Glutamatergic neuron (in vitro differentiated cells): Measurements from ENCODE around the gene ARMH1. TPM values are rescaled to one million over a fixed set of nuclear protein-coding genes. Genes with fewer than 3 reads are reported as not detected.

Experiments used
- DNase-seq: peaks from one replicate; pipeline ENCODE4 v3.0.0; 2022
- H3K27ac Mint-ChIP-seq: one replicate; pipeline ENCODE4 v1.8.0; 2020; ENCODE audit warnings: mild to moderate bottlenecking, mixed read lengths, inconsistent platforms; ENCODE audit not compliant: unreplicated experiment
- H3K27me3 Mint-ChIP-seq: one replicate; pipeline ENCODE4 v1.8.0; 2020; ENCODE audit warnings: mild to moderate bottlenecking, moderate library complexity, mixed read lengths, inconsistent platforms; ENCODE audit not compliant: unreplicated experiment
- H3K36me3 Mint-ChIP-seq: one replicate; pipeline ENCODE4 v1.8.0; 2020; ENCODE audit warnings: mild to moderate bottlenecking, mixed read lengths, inconsistent platforms; ENCODE audit not compliant: unreplicated experiment
- H3K4me1 Mint-ChIP-seq: one replicate; pipeline ENCODE4 v1.8.0; 2020; ENCODE audit warnings: mild to moderate bottlenecking, low read depth, mixed read lengths, inconsistent platforms; ENCODE audit not compliant: unreplicated experiment
- H3K4me3 Mint-ChIP-seq: one replicate; pipeline ENCODE4 v1.8.0; 2020; ENCODE audit warnings: mild to moderate bottlenecking, mixed read lengths, inconsistent platforms; ENCODE audit not compliant: unreplicated experiment
- H3K9me3 Mint-ChIP-seq: one replicate; pipeline ENCODE4 v1.8.0; 2020; ENCODE audit warnings: mild to moderate bottlenecking, moderate library complexity, mixed read lengths, inconsistent platforms; ENCODE audit not compliant: unreplicated experiment
- total RNA-seq: library from RNA; stranded (reverse); fragmentation: NEBNext Ultra II Directional; extraction: Animal tissue kit (Norgen Biotek cat#: 25700); gene quantifications from one replicate; pipeline ENCODE4 v1.2.1, GENCODE V29; 2021; ENCODE audit not compliant: unreplicated experiment
- TF ChIP-seq, protein P1 (sequence below): fragments of 200-600 bp; sonication (generic); IDR thresholded peaks from one replicate; pipeline ENCODE4 v1.5.0; 2021; ENCODE audit not compliant: partially characterized antibody, unreplicated experiment

ARMH1 gene
- total RNA-seq, 1 donor from 2014 or later, result 4.9 TPM

DNA sequence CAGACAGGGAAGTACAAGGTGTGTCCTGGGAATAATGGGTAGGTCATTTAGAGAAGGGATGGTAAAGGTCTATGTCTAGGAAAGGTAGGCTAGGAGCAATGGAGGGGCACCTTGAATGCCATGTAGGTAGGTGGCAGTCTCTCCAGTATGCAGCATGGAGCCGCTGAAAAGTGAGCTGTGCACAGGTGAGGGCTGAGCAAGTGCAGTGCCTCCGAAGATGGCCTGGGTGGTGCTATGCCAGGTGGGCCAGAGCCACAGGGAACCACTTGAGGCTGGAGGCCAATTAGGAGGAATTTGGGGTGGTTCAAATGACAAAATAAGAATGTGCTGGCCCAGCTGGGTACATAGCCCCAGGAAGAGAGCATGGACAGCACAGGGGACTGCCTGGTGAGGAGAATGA lies 31.4 kb downstream of the ARMH1 start:
- no peak overlapping the region for H3K4me3 Mint-ChIP-seq
- TF ChIP-seq, protein P1, sequence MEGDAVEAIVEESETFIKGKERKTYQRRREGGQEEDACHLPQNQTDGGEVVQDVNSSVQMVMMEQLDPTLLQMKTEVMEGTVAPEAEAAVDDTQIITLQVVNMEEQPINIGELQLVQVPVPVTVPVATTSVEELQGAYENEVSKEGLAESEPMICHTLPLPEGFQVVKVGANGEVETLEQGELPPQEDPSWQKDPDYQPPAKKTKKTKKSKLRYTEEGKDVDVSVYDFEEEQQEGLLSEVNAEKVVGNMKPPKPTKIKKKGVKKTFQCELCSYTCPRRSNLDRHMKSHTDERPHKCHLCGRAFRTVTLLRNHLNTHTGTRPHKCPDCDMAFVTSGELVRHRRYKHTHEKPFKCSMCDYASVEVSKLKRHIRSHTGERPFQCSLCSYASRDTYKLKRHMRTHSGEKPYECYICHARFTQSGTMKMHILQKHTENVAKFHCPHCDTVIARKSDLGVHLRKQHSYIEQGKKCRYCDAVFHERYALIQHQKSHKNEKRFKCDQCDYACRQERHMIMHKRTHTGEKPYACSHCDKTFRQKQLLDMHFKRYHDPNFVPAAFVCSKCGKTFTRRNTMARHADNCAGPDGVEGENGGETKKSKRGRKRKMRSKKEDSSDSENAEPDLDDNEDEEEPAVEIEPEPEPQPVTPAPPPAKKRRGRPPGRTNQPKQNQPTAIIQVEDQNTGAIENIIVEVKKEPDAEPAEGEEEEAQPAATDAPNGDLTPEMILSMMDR, result no peak
- peaks cover 3% of the 10 kb centered on the region for H3K9me3 Mint-ChIP-seq
- DNase-seq, result no peak
- no peaks in the 10 kb centered on the region for H3K4me1 Mint-ChIP-seq
- peaks cover 4% of the 10 kb centered on the region for H3K27me3 Mint-ChIP-seq
- H3K36me3 Mint-ChIP-seq, result peaks cover 12% of the 10 kb centered on the region
- no peak overlapping the region for H3K27ac Mint-ChIP-seq

GRCh38 chr1:44707112-44707881 lies 32.8 kb downstream of the ARMH1 start:
- Mint-ChIP-seq H3K36me3 (peaks cover 12% of the 10 kb centered on the region), H3K9me3 (peaks cover 3% of the 10 kb centered on the region), H3K27me3 (peaks cover 4% of the 10 kb centered on the region), H3K4me3 (no peak overlapping the region), H3K27ac (no peak overlapping the region), H3K4me1 (no peaks in the 10 kb centered on the region)
- TF ChIP-seq, protein P1, result no peak
- DNase-seq, result no peak

GRCh38 chr1:44707959-44708831 lies 33.7 kb downstream of the ARMH1 start:
- Mint-ChIP-seq H3K27ac (no peak overlapping the region), H3K4me1 (no peaks in the 10 kb centered on the region), H3K36me3 (peaks cover 12% of the 10 kb centered on the region), H3K9me3 (peaks cover 3% of the 10 kb centered on the region), H3K4me3 (no peak overlapping the region), H3K27me3 (peaks cover 4% of the 10 kb centered on the region)
- DNase-seq, result no peak
- TF ChIP-seq, protein P1, result peak; percentile 41

GRCh38 chr1:44713321-44713781 lies 38.8 kb downstream of the ARMH1 start:
- Mint-ChIP-seq H3K27ac (no peak overlapping the region), H3K36me3 (peaks cover 7% of the 10 kb centered on the region), H3K9me3 (peaks cover 3% of the 10 kb centered on the region), H3K27me3 (peaks cover 4% of the 10 kb centered on the region), H3K4me3 (no peak overlapping the region), H3K4me1 (no peaks in the 10 kb centered on the region)
- TF ChIP-seq, protein P1, result no peak
- DNase-seq, result no peak
